PC-3 (cell line): ENCODE measurements around the gene ZNF638. TPM values are rescaled to one million over a fixed set of nuclear protein-coding genes. Genes with fewer than 3 reads are reported as not detected.

Experiments
- ATAC-seq: fragments of 200-7000 bp; cut with Tn5 transposase; 2 replicates; pipeline ENCODE4 v1.9.1; 2020; ENCODE audit warnings: mild to moderate bottlenecking, moderate library complexity
- BruUV-seq: library from RNA; stranded (reverse); fragments of 400-500 nt; replicated peaks from 2 replicates; lab custom pipeline; 2021; lab: Mats Ljungman, UMichigan
- CTCF ChIA-PET: fragments of 300-600 bp; sonication (Branson Sonifier 250); formaldehyde crosslinking; loops from one replicate; lab custom pipeline; 2022; ENCODE audit warnings: antibody characterized with exemption; lab: Charles Lee
- POLR2A ChIA-PET: fragments of 300-600 bp; sonication (Branson Sonifier 250); formaldehyde crosslinking; loops from one replicate; lab custom pipeline; 2022; ENCODE audit warnings: antibody characterized with exemption; ENCODE audit not compliant: unreplicated experiment; lab: Charles Lee
- DNase-seq: peaks from one replicate; pipeline ENCODE4 v3.0.0-alpha.2; 2015
- H2AFZ ChIP-seq: fragments of 300-600 bp; sonication (generic); 2 replicates; pipeline ENCODE4 v1.6.0; 2016; ENCODE audit warnings: antibody characterized with exemption, low read length
- H3F3A ChIP-seq: fragments of 300-600 bp; sonication (generic); one replicate; pipeline ENCODE4 v1.6.0; 2017; ENCODE audit warnings: antibody characterized with exemption, low read length, control low read depth, mild to moderate bottlenecking; ENCODE audit not compliant: unreplicated experiment
- H3K27ac ChIP-seq: fragments of 300-600 bp; sonication (generic); 2 replicates; pipeline ENCODE4 v1.5.1; 2016; ENCODE audit warnings: mild to moderate bottlenecking, low read length
- H3K27me3 ChIP-seq: fragments of 300-600 bp; sonication (generic); 2 replicates; pipeline ENCODE4 v1.6.1; 2016; ENCODE audit warnings: low read length, mixed read lengths
- H3K36me3 ChIP-seq: fragments of 300-600 bp; sonication (generic); 2 replicates; pipeline ENCODE4 v1.6.1; 2016; ENCODE audit warnings: low read depth, mixed run types, low read length, mixed read lengths
- H3K4me1 ChIP-seq: fragments of 300-600 bp; sonication (generic); 2 replicates; pipeline ENCODE4 v1.5.1; 2016; ENCODE audit warnings: low read length; ENCODE audit not compliant: insufficient read depth
- H3K4me2 ChIP-seq: fragments of 300-600 bp; sonication (generic); 2 replicates; pipeline ENCODE4 v1.6.0; 2016; ENCODE audit warnings: low read length
- H3K4me3 ChIP-seq: fragments of 300-600 bp; sonication (generic); 2 replicates; pipeline ENCODE4 v1.5.1; 2016; ENCODE audit warnings: mild to moderate bottlenecking, low read length, mixed read lengths
- H3K79me2 ChIP-seq: fragments of 300-600 bp; sonication (generic); 2 replicates; pipeline ENCODE4 v1.6.1; 2017; ENCODE audit warnings: low read length, mixed read lengths
- H3K9ac ChIP-seq: fragments of 300-600 bp; sonication (generic); 2 replicates; pipeline ENCODE4 v1.6.0; 2016; ENCODE audit warnings: mild to moderate bottlenecking, low read length
- H3K9me2 ChIP-seq: fragments of 300-600 bp; sonication (generic); replicated peaks from 2 replicates; pipeline ENCODE4 v1.6.1; 2016; ENCODE audit warnings: mixed run types, low read length, mixed read lengths
- H3K9me3 ChIP-seq: fragments of 300-600 bp; sonication (generic); 2 replicates; pipeline ENCODE4 v1.6.1; 2016; ENCODE audit warnings: low read length, mixed read lengths
- H4K20me1 ChIP-seq: fragments of 300-600 bp; sonication (generic); 2 replicates; pipeline ENCODE4 v1.6.1; 2016; ENCODE audit warnings: low read length, mixed read lengths
- CTCF ChIP-seq: fragments of 300-600 bp; sonication (generic); conservative IDR thresholded peaks from 2 replicates; pipeline ENCODE4 v1.5.1; 2017; ENCODE audit warnings: antibody characterized with exemption, low read depth, mild to moderate bottlenecking, low read length
- EZH2 ChIP-seq: fragments of 300-600 bp; sonication (generic); IDR thresholded peaks from one replicate; pipeline ENCODE4 v1.6.1; 2017; ENCODE audit warnings: antibody characterized with exemption, mild to moderate bottlenecking, low read length; ENCODE audit not compliant: unreplicated experiment
- EZH2phosphoT487 ChIP-seq: fragments of 300-600 bp; sonication (generic); IDR thresholded peaks from 2 replicates; pipeline ENCODE4 v1.6.1; 2018; ENCODE audit warnings: mild to moderate bottlenecking, antibody characterized with exemption, low read length, borderline replicate concordance
- intact Hi-C: fragments of 100-400 bp; cut with micrococcal nuclease; formaldehyde crosslinking; loops from 2 replicates; pipeline ENCODE4 v1.9.0; 2023
- total RNA-seq: library from RNA; depleted of rRNA; stranded (reverse); fragments of >200 nt; gene quantifications from 2 replicates; pipeline ENCODE4 v1.2.3, GENCODE V29; 2014

ZNF638 gene
- total RNA-seq, 1 experiment from 2014 or later = 93.2 TPM

DNA sequence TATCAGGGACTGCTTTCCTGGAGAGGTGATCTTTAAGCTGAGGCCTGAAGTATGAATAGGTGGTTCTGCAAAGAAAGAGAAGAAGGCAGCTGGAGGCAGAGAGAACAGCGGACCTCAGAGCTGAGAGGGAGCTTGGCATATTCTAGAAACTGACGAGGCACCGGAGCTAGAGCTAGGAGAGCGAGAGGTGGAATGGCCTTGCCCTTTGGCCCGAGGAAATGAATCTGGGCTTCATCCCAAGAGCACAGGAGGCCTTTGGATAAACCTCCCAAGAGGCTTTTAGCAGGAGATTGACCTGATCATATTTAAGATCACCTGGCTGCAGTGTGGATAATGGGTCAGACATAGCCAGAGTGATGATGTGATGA lies 129.7 kb downstream of the ZNF638 start:
- H3K9me3 ChIP-seq = no peaks in the 10 kb centered on the region
- TF ChIP-seq EZH2phosphoT487 (no peak), EZH2 (no peak), CTCF (no peak)
- no TSS peak for BruUV-seq
- peaks cover 8% of the 10 kb centered on the region; the same call in 1 of the 2 replicates for H3K4me1 ChIP-seq
- ATAC-seq = no peak
- H4K20me1 ChIP-seq = no peaks in the 10 kb centered on the region
- no peaks in the 10 kb centered on the region for H3F3A ChIP-seq
- no peaks in the 10 kb centered on the region for H3K79me2 ChIP-seq
- no peak overlapping the region for H3K9ac ChIP-seq
- H2AFZ ChIP-seq = no peak overlapping the region
- intact Hi-C loops = loop anchor here (1.0 kb wide), 1 partner anchor 49 kb away; no protein-coding TSS in a partner anchor
- ChIA-PET CTCF (interaction anchor here (0.6 to 1.0 kb wide), 2 partner anchors 162 to 311 kb away, joined by 3 read pairs; no protein-coding TSS in a partner anchor), POLR2A (interaction anchor here (0.7 kb wide), 1 partner anchor 37 kb away, joined by 11 read pairs; no protein-coding TSS in a partner anchor)
- H3K27ac ChIP-seq = no peak overlapping the region
- no peak for DNase-seq
- H3K4me2 ChIP-seq = no peak overlapping the region
- no peaks in the 10 kb centered on the region for H3K27me3 ChIP-seq
- H3K9me2 ChIP-seq = no peaks in the 10 kb centered on the region
- no peaks in the 10 kb centered on the region for H3K36me3 ChIP-seq
- H3K4me3 ChIP-seq = no peak overlapping the region

DNA sequence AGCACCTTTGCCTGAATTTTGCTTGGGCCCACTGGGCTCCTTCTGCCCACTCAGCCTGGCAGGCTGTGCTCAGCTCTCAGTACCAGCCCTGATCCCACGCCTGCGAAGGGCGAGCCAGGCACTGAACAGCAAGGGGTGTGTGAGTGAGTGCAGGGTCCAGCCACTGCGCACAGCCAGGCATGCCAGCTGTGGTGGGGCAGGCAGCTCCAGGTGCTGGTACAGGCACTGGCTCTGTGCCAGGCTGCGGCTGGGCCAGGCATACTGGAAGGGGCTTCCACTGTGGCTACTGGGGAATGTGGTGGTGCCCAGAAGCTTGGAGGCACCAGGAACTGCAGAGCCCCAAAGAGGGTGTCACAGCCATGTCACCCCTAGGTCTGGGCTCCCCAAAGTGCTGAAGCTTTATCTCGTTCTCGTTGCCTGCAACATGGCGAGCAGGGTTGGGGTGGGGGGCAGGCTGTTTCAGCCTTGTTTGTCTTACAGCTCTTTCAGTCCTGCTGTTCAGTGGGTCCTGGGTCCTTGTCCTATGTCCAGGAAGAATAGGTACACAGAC lies 130.5 kb downstream of the ZNF638 start:
- ChIA-PET POLR2A (no interaction called here), CTCF (no interaction called here)
- Histone ChIP-seq H4K20me1 (no peaks in the 10 kb centered on the region), H3K9me2 (no peaks in the 10 kb centered on the region), H3F3A (no peaks in the 10 kb centered on the region), H3K79me2 (no peaks in the 10 kb centered on the region), H2AFZ (no peak overlapping the region), H3K4me2 (no peak overlapping the region), H3K9me3 (no peaks in the 10 kb centered on the region), H3K9ac (no peak overlapping the region), H3K27me3 (no peaks in the 10 kb centered on the region), H3K36me3 (no peaks in the 10 kb centered on the region), H3K4me3 (no peak overlapping the region), H3K4me1 (peaks cover 9% of the 10 kb centered on the region; the same call in 1 of the 2 replicates), H3K27ac (no peak overlapping the region)
- no peak for TF ChIP-seq CTCF
- TF ChIP-seq EZH2 = no peak
- TF ChIP-seq EZH2phosphoT487 = no peak
- no TSS peak for BruUV-seq
- DNase-seq = no peak
- intact Hi-C loops = no loop called here
- no peak for ATAC-seq

DNA sequence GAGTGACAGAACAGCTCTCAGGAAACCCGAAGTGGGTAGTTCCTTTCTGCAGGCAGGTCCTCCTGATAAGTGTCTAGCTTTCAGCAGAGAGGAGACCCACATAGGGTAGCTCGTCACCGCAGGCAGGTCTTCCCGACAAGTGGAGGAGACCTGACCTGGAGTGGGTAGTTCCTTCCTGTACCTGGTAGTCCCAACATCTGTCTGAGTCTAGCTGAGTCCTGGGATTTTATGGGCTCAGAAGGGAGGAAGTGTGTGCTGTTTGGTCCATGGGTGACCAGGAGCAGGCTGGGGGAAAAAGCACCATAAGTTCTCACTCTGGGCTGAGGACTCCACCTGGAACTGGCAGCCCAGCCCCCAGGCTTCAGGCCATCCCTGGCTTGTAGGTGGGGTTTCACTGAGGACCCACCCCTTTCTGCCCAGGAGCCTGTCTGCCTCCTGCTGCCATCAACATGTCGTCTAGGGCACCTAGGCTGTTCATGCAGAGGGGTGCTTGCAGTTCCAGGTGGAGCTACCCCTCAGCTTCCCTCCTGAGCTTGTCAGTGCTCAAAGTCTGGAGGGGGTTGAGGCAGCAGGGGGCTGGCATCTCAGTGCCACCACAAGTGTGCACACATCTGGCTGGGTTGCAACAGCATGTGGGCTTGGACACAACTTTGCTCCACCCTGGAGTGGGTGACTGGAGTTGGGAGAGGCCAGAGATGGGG lies 131.2 kb downstream of the ZNF638 start:
- peaks cover 10% of the 10 kb centered on the region for H3K4me1 ChIP-seq
- POLR2A ChIA-PET = no interaction called here
- no peaks in the 10 kb centered on the region for H3K9me3 ChIP-seq
- ATAC-seq (no peak), DNase-seq (no peak)
- no peak overlapping the region for H3K27ac ChIP-seq
- H3K4me2 ChIP-seq = no peak overlapping the region
- CTCF ChIA-PET = no interaction called here
- H3K4me3 ChIP-seq = no peak overlapping the region
- H3K27me3 ChIP-seq = no peaks in the 10 kb centered on the region
- H3K9me2 ChIP-seq = no peaks in the 10 kb centered on the region
- H3F3A ChIP-seq = no peaks in the 10 kb centered on the region
- BruUV-seq = no TSS peak
- H3K36me3 ChIP-seq = no peaks in the 10 kb centered on the region
- H2AFZ ChIP-seq = no peak overlapping the region
- intact Hi-C loops = no loop called here
- no peak overlapping the region for H3K9ac ChIP-seq
- H3K79me2 ChIP-seq = no peaks in the 10 kb centered on the region
- TF ChIP-seq EZH2 (no peak), CTCF (no peak), EZH2phosphoT487 (no peak)
- H4K20me1 ChIP-seq = no peaks in the 10 kb centered on the region
